HG03159 (cell line): ENCODE results near the gene ANG.
"Not testable (repeated sequence)": the region's sequence is repeated elsewhere in the genome, so short reads cannot be mapped to it uniquely, and the experiment has no call there.

ENCODE experiments used
- ATAC-seq: cut with Tn5 transposase; IDR thresholded peaks from one replicate; pipeline ENCODE4 v1.9.1; 2021; ENCODE audit warnings: mild to moderate bottlenecking, moderate library complexity; ENCODE audit not compliant: unreplicated experiment

ANG gene

DNA sequence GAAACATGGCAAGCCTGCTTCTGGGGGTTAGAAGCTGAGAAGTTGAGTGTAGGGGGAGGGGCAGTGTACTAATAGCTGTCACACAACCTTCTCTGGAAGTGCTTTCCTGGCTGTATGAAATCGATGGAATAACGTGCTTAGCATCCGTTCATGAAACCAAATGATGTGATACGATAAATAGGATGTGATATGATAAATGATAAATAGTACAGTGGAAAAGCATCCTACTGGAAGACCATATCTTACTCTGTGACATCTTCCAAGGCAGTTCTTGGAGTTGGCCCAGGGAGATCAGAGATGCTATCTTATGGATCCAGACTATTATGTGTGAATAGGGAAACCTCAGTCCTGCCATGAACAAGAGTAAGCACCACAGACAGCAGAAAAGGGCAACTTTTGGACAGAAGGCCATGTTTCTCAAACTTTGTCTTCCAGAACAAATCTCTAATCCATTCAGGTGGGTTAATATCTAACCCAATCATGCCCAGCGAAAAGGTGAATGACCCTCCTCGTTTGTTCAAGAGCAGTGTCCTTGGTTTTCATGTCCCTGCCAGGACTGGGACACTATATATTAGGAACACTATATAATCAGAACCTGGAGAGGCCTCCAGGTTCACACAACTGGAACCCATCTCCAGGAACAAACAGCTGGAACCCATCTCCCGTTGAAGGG lies at the start of gene ANG:
Gene ANG (plus strand): TSS at position 598 of the 673 bp plus-strand sequence. CDS start 4,801 bp downstream, outside the sequence.
- no peak for ATAC-seq

GRCh38 chr14:20641591-20641990 lies 47.0 kb upstream of the ANG start, which contains the start of gene OR6S1:
Gene OR6S1 (minus strand): TSS chr14:20641691. CDS start chr14:20641691, 0 bp downstream.
- ATAC-seq = no peak

DNA sequence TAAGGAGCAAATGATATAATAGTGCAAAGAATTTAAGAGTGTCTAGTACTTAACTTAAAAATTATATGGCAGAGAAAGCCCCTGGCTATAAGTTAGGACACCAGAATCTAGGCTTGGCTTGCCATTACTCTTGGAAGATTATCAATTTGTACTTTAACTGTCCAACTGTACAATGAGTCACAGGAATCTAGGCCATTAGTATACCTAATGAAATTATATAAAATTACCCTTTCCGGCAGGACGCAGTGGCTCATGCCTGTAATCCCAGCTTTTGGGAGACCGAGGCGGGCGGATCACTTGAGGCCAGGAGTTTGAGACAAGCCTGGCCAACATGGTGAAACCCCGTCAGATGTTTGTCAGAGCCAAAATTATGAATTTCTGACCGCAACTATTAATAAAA lies 46.4 kb upstream of the ANG start:
- ATAC-seq = no peak

GRCh38 chr14:20642755-20643154 lies 45.8 kb upstream of the ANG start:
- ATAC-seq = not testable (repeated sequence)

- no peak for ATAC-seq
Observed at GRCh38 chr14:20644520-20644919, 44.0 kb upstream of the ANG start.

DNA sequence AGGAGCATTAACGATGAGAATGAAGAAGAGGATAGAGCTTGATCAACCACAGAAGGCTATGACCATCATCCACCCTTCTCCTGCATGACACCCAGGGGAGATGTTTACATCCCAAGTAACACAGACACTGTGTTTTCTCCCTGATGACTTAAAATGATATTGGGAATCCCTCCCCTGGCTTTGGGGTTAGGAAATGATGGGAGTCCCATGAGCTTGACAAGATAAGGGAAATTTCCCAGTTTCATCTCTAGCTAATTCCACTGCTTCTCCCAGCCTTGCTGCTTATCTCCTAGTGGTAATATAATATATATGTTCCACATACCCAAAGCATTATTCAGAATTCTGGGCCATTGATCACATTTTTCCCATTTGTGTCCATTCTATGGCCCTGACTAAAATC lies 43.1 kb upstream of the ANG start:
- ATAC-seq = no peak

- ATAC-seq = no peak
Observed at GRCh38 chr14:20652996-20653975, 35.3 kb upstream of the ANG start.

DNA sequence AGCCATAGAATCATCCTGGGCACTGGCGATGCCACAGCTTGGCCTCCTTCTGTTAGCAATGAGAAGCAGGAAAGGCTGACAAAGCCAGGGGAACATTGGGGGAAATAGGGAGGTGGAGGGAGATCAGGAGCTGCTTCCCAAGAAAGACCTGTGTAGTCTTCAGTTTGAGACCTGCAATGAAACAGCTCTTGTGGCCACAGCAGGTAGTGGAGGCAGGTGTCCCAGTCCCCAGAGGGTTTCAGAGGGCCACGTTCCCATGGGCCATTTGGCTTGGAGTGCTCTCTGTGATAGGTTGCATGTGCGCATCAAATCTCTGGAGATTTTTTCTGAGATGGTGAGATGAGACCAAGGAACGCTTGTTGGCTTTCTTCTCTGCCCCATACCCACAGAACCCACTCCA lies 32.7 kb upstream of the ANG start:
- ATAC-seq = no peak

- ATAC-seq = no peak
Observed at GRCh38 chr14:20656274-20656673, 32.3 kb upstream of the ANG start.

DNA sequence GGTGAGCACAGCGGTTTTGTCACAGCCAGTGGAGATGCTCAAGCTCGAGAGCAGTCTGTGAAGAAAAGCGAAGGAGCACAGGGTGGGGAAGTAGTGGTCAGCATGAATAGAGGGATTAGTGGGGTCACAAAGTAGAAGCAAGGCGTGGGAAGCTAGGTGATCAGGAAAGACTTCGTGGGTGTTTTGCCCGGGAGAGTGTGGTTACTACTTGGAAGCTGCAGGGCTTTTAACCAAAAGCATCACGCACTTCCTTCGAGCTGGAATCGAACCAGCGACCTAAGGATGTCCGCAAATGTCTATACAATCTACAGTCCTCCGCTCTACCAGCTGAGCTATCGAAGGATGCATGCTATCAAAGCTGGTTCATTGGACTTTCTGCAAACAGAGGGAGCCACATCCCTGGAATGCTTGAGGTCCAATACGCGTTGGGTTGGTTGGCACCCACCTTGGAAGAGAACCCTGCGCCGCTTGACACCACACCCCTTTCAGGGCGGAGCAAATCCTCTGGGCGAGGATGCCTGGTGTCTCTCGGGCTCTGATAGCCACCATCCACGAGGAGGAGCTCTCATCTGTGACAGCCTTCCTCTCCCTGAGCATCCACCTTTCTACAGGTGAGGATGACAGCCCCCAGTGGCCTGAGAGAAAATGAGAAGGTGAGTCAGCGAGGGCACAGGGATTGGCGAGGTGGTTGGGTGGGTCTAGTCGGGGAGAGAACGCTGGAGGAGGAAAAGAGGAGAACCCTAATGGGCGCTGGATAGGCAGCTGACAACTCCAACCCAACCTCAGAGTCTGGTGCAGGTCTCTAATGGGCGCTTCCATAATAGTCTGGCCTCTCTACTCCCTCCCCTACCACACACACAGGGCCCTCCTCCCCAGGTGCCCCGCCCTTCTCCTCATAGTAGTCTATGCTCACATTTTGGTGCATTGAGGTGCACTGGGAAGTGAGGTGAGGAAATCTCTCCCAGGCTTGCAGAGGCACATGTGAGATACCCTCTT lies 31.1 kb upstream of the ANG start:
- no peak for ATAC-seq

DNA sequence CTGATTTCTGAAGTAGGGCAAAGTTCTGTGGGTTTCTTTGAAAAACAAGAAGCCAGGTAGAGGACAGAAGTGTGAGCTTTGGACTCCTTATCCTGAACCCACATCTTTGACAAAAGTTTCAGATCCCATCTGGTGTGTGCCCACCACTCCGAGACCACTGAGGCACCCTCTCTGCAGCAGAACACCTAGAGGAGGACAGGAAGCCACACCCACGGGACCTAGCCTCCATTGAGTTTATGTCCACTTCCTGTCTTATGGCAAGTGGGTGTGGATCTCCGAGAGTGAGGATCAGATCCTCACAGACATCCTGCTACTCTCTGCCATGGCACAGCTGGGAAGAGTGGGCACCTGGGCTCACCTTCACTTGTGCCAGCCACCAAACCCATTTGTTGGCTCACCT lies 30.3 kb upstream of the ANG start:
- ATAC-seq = no peak

DNA sequence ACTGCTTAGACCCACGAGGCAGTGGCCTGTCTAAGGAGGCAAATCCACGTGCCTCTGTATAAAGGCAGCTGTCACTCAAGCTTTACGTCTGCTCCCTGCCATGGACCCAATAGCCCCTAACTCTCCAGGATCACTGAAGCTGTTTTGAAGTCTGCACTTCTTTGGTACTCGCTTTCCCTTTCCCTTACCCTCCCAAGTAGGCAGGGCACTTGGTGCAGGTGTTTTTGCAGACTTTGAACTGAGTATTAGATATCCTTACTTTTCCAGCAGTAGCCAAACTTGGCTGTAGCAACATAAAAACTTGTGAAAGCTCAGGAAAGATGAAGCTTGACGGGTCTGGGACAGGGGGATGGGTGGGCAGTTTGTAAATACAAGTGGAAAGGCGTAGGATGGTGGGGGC lies 29.2 kb upstream of the ANG start:
- no peak for ATAC-seq

DNA sequence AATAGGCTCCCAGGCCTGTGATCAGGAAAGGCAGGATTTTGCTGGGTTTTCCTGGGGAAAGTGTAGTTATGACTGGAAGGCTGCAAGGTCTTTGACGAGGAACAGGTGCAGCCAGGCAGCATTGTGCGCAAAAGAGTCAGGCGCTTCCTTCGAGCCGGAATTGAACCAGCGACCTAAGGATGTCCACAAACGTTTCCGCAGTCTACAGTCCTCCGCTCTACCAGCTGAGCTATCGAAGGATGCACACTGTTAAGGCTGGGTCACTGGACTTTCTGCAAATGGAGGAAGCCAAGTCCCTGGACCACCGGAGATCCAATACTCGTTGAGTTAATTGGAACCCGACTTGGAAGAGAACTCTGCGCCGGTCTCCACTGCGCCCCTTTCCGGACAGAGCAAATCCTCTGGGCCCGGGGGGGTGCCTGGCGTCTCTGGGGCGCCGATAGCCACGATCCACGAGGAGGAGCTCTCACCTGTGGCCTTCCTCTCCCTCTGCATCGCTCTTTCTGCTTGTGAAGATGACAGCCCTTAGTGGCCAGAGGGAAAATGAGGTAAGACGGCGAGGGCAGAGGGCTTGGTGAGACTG lies 28.7 kb upstream of the ANG start:
- ATAC-seq = no peak

GRCh38 chr14:20661197-20661596 lies 27.4 kb upstream of the ANG start:
- no peak for ATAC-seq

GRCh38 chr14:20662968-20663732 lies 25.4 kb upstream of the ANG start:
- peak; percentile 64 for ATAC-seq

GRCh38 chr14:20666400-20666961 lies 22.1 kb upstream of the ANG start:
- ATAC-seq = not testable (repeated sequence)

DNA sequence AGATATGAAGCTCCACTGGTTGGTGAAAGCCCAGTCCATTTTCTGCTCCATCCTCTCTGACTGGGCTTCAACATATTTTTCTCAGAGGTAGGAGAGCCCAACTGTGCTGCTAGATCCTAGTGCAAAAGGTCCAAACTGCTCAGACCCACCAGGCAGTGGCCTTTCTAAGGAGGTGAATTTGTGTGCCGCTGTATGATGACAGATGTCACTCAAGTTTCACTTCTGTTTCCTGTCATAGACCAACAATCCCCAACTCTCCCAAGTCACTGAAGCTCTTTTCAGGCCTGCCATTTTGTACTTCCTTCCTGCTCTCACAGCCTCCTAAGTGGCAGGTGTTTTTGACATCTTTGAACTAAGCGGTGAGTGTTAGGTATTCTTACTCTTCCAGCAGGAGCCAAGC lies 20.6 kb upstream of the ANG start:
- peak; percentile 77 for ATAC-seq

DNA sequence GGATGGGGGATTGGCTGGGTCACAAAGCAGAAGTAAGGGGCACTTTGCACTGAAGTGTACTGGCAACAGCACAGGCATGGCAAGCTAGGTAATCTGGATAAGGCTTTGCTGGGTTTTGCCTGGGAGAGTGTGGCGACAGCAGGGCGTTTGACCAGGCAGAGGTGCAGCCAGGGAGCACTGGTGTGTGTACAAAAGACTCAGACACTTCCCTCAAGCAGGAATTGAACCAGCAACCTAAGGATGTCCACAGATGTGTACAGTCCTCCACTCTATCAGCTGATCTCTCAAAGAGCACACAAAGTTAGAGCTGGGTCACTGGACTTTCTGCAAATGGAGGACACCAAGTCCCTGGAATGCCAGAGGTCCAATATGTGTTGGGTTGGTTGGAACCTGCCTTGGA lies 19.6 kb upstream of the ANG start:
- no peak for ATAC-seq

- peak; percentile 37 for ATAC-seq
Observed at GRCh38 chr14:20671597-20672283, 16.8 kb upstream of the ANG start.
